Peyer's patch (tissue), 4 donors: ENCODE results near the gene HSPA14. TPM values are rescaled to one million over a fixed set of nuclear protein-coding genes. Genes with fewer than 3 reads are reported as not detected.

ENCODE experiments used
- DNase-seq, 3 donors: peaks; one replicate each; pipeline ENCODE4 v3.0.0-alpha.2; 2017 to 2019
- H3K27ac ChIP-seq, 4 donors: fragments of 200-600 bp; sonication (generic); one replicate each; pipeline ENCODE4 v1.5.1; 2016 to 2019
- H3K27me3 ChIP-seq, 2 donors: fragments of 200-600 bp; sonication (generic); one replicate each; pipeline ENCODE4 v1.5.1; 2019
- H3K36me3 ChIP-seq, 3 donors: fragments of 200-600 bp; sonication (generic); one replicate each; pipeline ENCODE4 v1.5.1; 2016 to 2019
- H3K4me1 ChIP-seq, 4 donors: fragments of 200-600 bp; sonication (generic); one replicate each; pipeline ENCODE4 v1.5.1; 2016 to 2019
- H3K4me3 ChIP-seq, 4 donors: fragments of 200-600 bp; sonication (generic); 1 replicate in 3 of 4; 2 replicates in 1 of 4; pipeline ENCODE4 v1.5.1; 2016 to 2019; ENCODE audit warnings: mild to moderate bottlenecking in 1 of 4
- H3K9me3 ChIP-seq, 4 donors: fragments of 200-600 bp; sonication (generic); one replicate each; pipeline ENCODE4 v1.5.1; 2016 to 2019; ENCODE audit warnings: mild to moderate bottlenecking in 1 of 4
- CTCF ChIP-seq, 6 experiments: fragments of 450-650 bp in 4 of 6; fragments of 200-600 bp in 2 of 6; sonication (generic) in 1 of 6; IDR thresholded peaks; one replicate each; pipeline ENCODE4 v1.5.1; 2017 to 2019; ENCODE audit warnings: antibody characterized with exemption in 6 of 6, mild to moderate bottlenecking in 3 of 6, moderate library complexity in 1 of 6
- POLR2A ChIP-seq, 2 donors: fragments of 450-650 bp; IDR thresholded peaks; one replicate each; pipeline ENCODE4 v1.5.1; 2017; ENCODE audit warnings: antibody characterized with exemption in 2 of 2, mild to moderate bottlenecking in 2 of 2, moderate library complexity in 2 of 2
- total RNA-seq, 4 donors: library from RNA; depleted of rRNA; stranded (reverse); fragments of >200 nt; gene quantifications; one replicate each; pipeline ENCODE4 v1.1.0, GENCODE V29; 2016

HSPA14 gene
- total RNA-seq, 4 donors from 2014 or later: 11.4 to 20.6 (median 12.0) TPM

GRCh38 chr10:14833106-14833505 lies 5.0 kb upstream of the HSPA14 start:
- TF ChIP-seq POLR2A (IDR thresholded peaks at IDR 0.05): no peak
- TF ChIP-seq CTCF (IDR thresholded peaks at IDR 0.05): no peak
- no peaks in the 10 kb centered on the region for H3K36me3 ChIP-seq
- H3K9me3 ChIP-seq: no peaks in the 10 kb centered on the region
- DNase-seq: no peak
- H3K4me1 ChIP-seq: peaks cover 0 to 7% (median 0%) of the 10 kb centered on the region in 4 donors
- H3K27ac ChIP-seq: no peak overlapping the region
- no peaks in the 10 kb centered on the region for H3K27me3 ChIP-seq
- no peak overlapping the region for H3K4me3 ChIP-seq

GRCh38 chr10:14836208-14836607 lies 1.9 kb upstream of the HSPA14 start:
- Histone ChIP-seq H3K4me3 (no peak overlapping the region), H3K36me3 (peaks cover 0 to 3% (median 0%) of the 10 kb centered on the region in 3 donors), H3K4me1 (peaks cover 0 to 19% (median 3%) of the 10 kb centered on the region in 4 donors), H3K27me3 (no peaks in the 10 kb centered on the region), H3K27ac (no peak overlapping the region), H3K9me3 (no peaks in the 10 kb centered on the region)
- TF ChIP-seq CTCF (IDR thresholded peaks at IDR 0.05): no peak
- no peak for TF ChIP-seq POLR2A (IDR thresholded peaks at IDR 0.05)
- no peak for DNase-seq

- peaks cover 0 to 13% (median 0%) of the 10 kb centered on the region in 3 donors for H3K36me3 ChIP-seq
- TF ChIP-seq POLR2A (IDR thresholded peaks at IDR 0.05): no peak
- TF ChIP-seq CTCF (IDR thresholded peaks at IDR 0.05): no peak
- DNase-seq: no peak
- H3K4me3 ChIP-seq: peak overlapping the region; percentile 72 to 97 (median 86)
- no peaks in the 10 kb centered on the region for H3K9me3 ChIP-seq
- H3K27me3 ChIP-seq: no peaks in the 10 kb centered on the region
- H3K27ac ChIP-seq: peak overlapping the region; percentile 83 to 93 (median 92)
- H3K4me1 ChIP-seq: peaks cover 0 to 19% (median 3%) of the 10 kb centered on the region in 4 donors
Measured at GRCh38 chr10:14837003-14837756, 926 bp upstream of the HSPA14 start.

GRCh38 chr10:14838582-14839304 lies 637 bp downstream of the HSPA14 start:
- H3K36me3 ChIP-seq: peaks cover 0 to 28% (median 0%) of the 10 kb centered on the region in 3 donors
- DNase-seq: peak; percentile 18 to 61 (median 60)
- H3K9me3 ChIP-seq: no peaks in the 10 kb centered on the region
- H3K4me3 ChIP-seq: peak overlapping the region; percentile 72 to 97 (median 86)
- H3K27ac ChIP-seq: peak overlapping the region; percentile 83 to 93 (median 92)
- H3K4me1 ChIP-seq: peaks cover 0 to 19% (median 3%) of the 10 kb centered on the region in 4 donors
- H3K27me3 ChIP-seq: no peaks in the 10 kb centered on the region
- TF ChIP-seq CTCF (IDR thresholded peaks at IDR 0.05): no peak
- no peak for TF ChIP-seq POLR2A (IDR thresholded peaks at IDR 0.05)

GRCh38 chr10:14839305-14839695 lies 1.2 kb downstream of the HSPA14 start:
- Histone ChIP-seq H3K36me3 (peaks cover 0 to 34% (median 0%) of the 10 kb centered on the region in 3 donors), H3K4me3 (peak overlapping the region; percentile 72 to 97 (median 86)), H3K9me3 (no peaks in the 10 kb centered on the region), H3K27ac (peak overlapping the region; percentile 83 to 93 (median 92)), H3K4me1 (peaks cover 0 to 19% (median 3%) of the 10 kb centered on the region in 4 donors), H3K27me3 (no peaks in the 10 kb centered on the region)
- TF ChIP-seq CTCF (IDR thresholded peaks at IDR 0.05): no peak
- TF ChIP-seq POLR2A (IDR thresholded peaks at IDR 0.05): no peak
- peak in 1 of 3 donors; percentile 53 for DNase-seq
